HG03025 (cell line): ENCODE results near the gene PRR22.

Experiments
- ATAC-seq: cut with Tn5 transposase; IDR thresholded peaks from one replicate; pipeline ENCODE4 v1.9.1; 2021; ENCODE audit warnings: mild to moderate bottlenecking, moderate library complexity; ENCODE audit not compliant: unreplicated experiment, low FRiP score

PRR22 gene

DNA sequence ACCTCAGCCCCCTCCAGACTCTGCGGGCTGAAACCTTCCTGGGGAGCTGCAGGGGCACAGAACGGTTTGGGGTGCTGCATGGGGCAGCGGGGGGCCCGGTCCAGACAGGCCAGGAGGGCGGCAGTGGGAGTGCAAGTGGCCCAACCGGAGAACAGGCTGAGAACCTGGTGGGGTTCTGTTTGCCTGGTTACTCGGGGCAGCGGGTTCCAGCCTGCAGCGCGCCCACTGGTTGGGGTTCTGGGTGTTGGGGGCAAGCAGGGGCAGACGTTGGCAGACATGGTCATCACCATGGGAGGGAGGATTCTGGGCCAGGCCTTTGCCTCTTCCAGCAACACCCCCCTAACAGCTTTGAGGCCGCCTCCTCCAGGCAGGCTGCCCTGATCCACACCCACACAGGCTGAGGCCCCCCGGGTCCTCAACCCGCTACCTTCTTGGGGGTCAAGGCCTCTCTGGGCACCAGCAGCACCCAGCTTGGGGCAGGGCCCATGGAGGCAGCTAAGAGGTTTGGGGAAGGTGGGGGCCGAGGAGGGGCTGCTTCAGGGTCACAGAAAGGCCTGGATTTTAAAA is at the start of gene PRR22:
TSS of gene PRR22 (minus strand) at position 166 of the 567 bp plus-strand sequence. CDS start at position 80, 86 bp downstream.
- ATAC-seq, result no peak

DNA sequence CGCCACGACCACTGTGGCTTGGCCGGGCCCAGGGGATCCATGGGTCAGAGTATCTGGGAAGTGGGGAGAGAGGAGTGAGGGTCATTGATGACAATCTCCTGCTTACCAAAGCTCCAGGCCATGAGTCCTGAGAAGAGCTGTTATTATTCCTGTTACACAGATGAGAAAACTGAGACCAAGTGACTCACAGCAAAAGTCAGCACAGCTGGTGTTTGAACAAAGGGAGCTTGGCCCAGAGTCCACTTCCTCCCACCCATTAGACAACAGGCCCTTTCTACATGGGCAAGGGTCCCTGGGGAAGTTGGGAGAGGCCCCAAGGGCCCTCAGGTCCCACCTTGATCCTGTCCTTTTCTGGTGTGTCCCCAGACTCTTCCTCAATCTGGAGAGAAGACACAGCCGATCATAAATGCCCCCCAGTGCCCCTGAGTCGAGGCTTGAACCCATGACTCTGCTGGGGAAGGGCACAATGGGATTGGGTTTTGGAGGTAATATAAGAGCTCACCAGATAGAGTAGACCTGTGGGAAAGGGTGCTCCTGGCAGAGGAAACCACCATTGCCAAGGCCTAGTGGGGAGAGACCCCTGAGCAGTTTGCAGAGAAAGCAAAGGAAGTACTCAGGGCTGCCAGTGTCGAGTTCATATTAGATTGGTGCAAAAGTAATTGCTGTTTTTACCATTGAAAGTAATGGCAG is 48.1 kb upstream of the PRR22 start:
- ATAC-seq, result no peak

DNA sequence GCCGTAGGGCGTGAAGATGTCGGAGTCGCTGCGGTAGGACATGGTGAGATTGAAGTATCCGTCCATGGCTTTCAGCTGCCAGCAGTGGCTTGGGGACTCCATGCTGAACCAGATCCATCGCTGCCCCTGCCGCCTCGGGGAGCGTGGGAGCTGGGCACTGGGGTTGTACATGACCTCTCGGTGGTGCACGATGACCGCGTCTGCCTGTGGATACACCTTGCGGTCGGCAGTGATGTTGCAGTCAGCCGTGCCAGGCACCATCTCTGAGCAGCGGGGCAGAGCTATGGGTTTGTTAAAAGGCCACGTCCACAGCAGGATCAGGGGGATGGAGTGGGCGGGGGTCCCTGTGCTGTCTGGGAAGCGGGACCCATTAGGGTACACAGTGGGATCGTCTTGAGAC is 47.5 kb upstream of the PRR22 start:
- ATAC-seq, result no peak

DNA sequence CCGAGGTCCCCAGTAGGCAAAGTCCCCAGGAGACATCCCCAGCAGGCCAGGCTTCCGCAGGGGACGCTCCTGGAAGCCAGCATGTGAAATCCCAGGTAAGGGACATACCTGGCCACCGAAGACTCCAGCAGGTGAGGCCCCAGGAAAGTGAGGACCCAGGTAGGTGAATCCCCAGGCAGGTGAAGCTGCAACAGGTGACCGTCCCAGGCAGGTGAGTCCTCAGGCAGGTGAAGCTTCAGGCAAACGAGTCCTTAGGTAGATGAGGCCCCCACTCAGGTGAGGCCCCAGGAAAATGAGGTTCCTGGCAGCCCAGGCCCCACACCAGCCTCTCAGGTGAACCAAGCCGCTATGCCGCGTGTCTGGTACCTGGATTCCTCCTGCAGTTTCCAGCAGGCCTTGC is 46.6 kb upstream of the PRR22 start:
- ATAC-seq, result no peak

DNA sequence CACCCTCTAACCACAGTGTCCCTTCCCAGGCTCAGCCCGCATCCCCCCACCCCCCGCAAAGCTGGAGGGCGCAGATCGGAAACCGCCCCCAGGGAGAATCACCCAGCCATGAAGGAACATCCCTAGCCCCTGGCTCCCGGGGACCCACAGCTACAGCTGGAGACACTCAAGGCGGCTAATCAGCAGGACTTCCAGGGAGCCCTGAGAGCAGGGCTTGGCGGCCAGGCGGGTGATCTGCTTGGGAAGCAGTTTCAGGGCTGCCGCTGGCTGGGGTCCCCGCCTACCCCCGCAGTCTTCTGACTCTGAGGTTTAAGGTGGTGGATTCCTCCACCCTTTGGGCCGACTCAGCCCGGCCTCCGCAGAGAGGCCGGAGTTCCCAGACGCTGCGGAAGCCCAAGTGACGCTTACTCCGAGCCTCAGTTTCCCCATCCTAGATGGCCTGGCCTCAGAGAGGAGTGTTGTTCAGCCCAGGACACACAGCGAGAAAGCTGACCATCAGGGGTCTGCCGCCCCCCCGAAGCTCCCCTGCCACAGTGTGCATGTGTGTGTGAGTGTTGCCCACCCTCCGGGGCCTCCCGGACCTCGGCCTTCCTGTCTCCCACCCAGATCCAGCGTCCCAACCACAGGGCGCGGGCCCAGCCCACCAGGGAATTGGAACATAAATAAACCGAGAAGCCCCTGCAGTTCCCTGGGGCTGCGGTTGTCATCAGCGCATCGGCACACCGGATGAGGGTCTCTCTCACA is 45.2 kb upstream of the PRR22 start:
- no peak for ATAC-seq

DNA sequence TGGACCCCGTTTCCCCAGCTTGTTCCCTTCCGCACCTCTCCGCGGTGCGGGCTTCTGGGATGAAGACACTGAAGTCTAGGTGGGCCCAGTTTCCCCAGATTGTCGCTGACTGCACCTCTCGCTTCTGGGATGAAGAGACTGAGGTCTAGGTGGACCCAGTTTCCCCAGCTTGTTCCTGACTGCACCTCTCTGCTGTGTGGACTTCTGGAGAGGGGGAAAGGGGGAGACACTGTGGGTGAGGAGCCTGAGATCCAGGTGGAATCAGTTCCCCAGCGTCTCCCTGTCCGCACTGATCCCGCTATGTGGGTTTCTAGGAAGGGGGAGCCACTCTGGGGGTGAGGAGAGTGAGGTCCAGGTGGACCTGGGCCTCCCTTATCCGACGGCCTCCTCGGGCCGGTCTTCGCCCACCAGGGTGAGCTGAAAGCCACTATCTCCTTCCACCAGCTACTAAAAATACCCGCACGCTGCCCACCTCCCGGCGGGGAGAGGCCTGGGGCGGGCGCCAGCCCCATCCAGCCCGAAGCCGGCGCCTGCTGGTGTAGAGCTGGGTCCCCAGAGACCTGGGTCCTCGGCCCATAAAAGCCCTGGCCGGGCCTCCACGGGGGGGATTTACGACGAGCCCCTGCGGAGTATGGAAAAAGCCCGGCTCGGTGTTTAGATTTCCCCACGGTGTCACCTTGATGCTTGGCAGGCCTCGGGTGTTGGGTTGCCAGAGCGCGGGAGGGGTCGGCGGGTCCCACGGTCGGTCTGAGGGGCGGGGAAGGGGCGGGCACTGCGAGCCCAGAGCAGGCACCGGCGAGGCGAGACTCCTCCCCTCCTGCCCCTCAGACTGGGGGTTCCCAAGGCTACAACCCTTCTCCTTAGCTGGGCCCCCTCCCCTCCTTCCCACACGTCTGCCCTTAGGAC is 44.4 kb upstream of the PRR22 start:
- no peak for ATAC-seq

DNA sequence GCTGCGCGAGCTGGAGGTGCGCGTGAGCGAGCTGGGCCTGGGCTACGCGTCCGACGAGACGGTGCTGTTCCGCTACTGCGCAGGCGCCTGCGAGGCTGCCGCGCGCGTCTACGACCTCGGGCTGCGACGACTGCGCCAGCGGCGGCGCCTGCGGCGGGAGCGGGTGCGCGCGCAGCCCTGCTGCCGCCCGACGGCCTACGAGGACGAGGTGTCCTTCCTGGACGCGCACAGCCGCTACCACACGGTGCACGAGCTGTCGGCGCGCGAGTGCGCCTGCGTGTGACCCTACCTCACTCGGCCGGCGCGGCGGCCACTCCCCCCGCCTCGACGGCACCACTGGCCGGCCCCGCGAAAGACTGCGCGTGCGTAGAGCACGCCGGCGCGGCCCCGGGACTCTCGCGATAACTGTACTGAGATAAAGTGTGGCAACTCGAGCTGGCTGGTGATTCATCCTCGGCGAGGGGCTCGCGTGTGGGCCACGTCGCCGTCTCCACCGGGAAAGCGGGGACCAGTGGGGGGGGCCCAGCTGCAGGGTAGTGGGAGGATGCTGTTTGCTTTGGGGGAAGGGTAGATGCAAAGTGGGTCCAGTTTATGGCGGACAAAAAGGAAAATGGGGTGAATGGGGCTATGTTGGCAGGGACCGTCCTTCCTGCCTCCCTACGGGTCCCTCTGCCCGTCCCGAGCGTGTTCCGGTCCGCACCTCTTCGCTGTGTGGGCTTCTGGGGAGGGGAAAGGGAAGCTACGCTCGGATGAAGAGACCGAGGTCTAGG is 43.5 kb upstream of the PRR22 start:
- peak; percentile 56 for ATAC-seq

DNA sequence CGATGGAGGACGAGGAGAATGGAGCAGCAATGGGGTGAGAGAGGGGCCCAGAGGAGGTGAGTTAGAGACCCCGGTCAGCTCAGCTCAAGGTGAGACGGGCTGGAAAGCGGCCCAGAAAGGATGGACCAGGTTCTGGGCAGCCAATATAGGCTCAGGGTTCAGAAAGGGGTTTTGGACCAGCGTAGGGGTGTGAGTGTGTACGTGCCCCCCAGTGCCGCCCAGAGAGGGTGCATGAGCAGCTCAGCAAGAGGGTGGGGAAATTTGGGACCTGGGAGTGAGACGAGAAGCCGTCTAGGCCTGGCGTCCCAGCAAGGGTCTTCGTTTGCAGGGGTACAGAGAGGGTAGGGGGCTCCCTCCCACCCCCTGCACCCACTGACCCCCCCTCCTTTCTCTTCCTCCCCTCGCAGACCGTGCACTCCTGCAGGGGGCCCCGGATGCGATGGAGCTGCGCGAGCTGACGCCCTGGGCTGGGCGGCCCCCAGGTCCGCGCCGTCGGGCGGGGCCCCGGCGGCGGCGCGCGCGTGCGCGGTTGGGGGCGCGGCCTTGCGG is 42.9 kb upstream of the PRR22 start:
- no peak for ATAC-seq

DNA sequence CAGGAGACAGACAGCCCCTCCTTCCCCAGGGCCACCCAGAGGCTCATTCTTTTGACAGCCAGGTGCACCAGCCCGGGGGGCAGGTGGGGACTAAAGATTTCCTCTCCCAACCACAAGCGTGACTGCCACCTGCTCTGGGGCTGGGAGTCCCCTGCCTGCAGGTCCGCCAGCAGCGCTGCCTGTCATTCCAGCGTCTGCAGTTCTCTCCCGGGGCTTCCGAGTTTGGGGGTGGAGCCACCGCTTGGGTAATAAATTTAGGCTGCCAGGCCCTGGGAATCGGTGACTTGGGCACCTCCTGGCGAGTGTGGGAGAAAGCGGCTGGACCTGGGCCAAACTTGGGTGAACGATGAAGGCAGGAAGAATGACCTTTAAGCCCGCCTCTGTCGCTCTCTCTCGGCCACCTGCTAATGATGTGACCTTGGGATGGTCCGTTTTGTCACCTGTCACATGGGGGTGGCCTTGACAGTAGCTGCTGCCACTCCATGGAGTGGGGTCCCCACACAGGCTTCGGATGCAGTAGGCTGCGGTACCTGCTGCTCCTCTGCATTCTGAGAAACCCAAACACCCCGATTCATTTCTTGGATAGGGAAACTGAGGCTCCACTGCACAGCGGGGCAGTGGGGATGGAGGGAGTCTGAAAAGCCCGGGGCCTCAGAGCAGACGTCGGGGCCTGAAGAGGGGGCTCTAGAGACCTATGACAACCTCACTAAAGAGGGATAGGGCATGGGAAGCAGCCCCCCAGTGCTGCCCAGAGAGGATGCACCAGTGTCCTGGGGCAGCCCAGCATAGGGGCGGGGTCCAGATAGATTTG is 42.2 kb upstream of the PRR22 start:
- ATAC-seq, result no peak

DNA sequence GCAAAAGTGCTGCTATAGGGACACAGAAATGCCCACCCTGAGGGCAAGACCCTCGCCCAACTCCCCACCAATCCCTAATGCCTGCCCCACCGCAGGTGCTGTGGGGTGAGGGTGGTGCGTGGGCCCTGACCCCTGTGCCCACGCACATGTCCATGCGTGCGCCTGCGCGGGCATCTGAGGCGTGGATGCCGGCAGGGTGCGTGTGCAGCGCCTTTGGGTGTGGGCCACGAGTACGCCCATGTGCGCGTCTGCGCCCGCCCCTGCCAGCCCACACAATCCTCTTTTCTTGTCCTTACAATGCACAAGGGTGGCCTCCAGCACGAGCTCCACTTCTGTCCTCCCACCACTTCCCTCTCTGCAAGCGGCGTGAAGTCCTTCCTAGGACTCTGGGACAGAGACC is 40.6 kb upstream of the PRR22 start:
- no peak for ATAC-seq

DNA sequence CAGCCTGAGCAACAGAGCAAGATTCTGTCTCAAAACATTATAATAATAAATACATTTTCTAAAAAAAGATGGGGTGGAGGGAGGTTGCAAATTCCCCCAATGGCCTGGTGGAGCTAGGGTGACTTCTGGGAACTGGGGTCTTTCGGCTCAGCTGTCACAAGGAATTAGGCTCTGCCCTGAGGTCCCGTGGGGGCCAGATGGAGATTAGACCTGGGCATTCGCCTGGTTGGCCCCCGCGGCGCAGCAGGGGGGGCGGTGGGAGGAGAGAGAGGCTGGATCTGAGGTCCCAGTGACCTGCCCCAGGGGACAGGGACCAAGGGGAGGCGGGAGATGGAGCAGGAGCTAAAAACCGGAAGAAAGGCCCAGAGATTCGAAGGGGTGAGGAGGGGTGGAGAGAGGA is 40.2 kb upstream of the PRR22 start:
- ATAC-seq, result no peak

DNA sequence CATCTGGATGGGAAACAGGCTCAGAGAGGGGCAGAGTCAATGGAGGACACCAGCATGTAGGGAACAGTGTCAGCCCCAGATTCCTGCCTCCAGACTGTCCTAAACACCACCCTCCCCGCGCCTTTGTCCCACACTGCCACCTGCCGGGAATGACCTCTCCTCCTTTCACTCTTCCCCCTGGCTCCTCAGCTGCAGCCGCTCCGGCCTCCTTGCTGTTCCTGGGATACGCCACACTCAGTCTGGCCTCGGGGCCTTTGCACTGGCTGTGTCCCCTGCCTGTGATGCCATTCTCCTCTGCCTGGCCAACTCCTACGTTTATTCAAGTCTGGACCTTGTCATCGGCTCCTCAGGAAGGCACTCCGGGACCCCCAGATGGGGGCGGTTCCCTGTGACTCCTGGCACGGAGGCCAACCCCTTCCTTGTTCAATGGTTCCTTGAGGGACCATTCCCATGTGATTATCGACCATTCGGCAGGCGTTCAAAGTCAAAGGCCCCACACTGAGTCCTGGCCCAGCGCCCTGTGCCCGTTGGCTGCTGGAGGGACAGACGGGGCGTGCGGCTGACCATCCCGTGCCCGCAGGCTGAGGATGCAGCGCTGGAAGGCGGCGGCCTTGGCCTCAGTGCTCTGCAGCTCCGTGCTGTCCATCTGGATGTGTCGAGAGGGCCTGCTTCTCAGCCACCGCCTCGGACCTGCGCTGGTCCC is 39.2 kb upstream of the PRR22 start:
- no peak for ATAC-seq

DNA sequence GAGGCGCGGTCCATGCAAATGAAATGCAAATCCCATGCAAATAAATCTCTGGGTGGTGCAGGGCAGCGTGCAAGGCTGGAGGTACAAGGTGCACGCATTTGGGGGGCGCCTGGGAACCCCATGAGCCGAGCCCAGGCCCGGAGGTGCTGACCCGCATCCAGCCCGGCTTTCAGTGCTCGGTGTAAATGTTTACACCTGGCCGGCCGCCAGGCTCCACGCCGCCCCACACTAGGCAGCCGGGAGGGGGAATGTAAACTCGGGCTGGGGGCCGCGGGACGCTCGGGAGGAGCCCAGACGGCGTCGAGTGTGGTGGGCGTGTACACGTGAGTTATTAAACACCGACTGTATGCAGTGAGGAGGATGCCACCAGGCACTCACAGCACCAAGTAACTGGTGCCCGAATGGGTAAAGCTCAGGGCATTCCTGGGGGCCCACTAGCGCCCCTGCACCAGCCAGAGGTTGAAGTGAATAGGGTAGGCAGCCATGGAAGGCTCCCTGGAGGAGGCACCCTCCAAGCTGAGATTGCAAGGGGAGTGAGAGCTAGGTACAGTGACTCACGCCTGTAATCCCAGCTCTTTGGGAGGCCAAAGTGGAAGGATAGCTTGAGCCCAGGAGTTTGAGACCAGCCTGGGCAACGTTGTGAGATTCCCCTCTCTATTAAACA is 37.8 kb upstream of the PRR22 start:
- ATAC-seq, result no peak

DNA sequence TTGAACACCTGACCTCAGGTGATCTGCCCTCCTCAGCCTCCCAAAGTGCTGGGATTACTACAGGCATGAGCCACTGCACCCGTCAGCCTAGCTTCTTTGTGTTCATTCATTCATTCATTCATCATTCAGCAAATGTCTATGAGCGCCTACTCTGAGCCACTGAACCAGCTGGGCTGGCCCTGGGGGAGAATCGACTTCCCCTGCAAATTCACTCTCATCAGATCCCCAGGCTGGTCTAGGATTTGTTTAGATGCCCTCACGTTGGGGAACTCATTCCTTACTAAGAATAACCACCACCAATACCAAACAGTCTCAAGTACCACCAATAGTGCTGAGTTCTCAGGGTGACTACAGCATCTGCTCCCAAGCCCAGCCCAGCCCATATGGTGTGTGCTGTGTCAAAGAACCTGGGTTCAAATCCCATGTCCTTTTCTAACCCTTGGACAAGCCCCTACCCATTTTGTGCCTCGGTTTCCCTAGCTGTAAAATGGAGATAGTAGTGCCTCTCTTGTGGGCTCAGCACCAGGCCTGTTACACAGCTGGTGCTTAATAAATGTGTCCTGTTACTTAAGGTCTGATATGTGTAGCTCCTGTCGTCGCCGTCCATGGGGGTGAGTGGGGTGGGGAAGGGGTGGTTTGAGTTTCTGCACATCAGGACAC is 37.1 kb upstream of the PRR22 start:
- ATAC-seq, result no peak

DNA sequence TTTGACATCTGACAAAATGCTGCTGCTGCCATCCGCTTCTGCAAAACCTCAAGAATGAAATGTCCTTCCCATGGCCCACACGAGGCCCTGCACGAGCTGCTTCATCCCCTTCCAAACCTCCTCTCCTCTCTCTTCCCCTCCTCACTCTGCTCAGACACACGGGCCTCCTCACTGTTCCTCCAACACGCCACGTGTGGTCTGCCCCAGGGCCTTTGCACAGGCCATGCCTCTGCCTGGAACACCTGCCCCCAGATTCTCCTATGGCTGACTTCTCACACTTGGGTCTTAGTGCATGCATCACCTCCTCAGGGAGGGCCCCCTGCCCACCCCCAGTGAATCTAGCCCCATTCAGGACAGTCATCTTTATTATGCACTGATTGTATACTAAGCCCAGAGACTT is 36.2 kb upstream of the PRR22 start:
- no peak for ATAC-seq

DNA sequence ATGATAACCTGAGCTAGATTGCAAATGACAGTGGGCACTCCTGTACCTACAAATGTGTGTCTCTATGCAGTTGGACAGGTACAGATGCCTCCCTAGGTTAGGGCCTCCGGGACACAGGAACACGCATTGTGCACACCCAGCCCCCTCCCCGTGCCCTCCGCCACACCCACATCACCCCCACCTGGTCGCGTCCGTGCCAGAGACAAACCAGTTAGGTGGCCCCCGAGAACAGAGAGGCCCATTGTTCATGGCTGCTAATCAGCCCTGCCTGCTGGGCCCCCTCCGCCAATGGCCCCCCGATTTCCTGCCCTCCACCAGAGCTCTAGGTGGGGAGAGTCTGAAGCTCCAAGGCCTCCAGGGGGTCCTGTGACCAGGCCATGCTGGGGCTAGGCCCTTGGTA is 34.0 kb upstream of the PRR22 start:
- ATAC-seq, result no peak

DNA sequence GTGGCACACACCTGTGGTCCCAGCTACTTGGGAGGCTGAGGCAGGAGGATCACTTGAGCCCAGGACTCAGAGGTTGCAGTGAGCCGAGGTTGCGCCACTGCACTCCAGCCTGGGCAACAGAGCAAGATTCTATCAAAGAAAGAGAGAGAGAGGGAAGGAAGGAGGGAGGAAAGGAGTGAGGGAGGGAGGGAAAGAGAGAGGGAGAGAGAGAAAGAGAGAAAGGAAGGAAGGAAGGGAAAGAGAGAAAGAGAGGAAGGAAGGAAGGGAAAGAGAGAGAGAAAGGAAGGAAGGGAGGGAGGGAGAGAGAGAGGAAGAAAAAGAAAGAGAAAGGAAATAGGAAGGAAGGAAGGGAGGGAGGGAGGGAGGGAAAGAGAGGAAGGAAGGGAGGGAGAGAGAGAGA is 32.7 kb upstream of the PRR22 start:
- no peak for ATAC-seq
